H9 (cell line): ENCODE results near the gene MYCBPAP. TPM values are rescaled to one million over a fixed set of nuclear protein-coding genes. Genes with fewer than 3 reads are reported as not detected.

ENCODE experiments used
- DNase-seq: peaks from one replicate; pipeline ENCODE4 v3.0.0-alpha.2; 2017
- H2AFZ ChIP-seq: one replicate; pipeline ENCODE4 v1.6.1; 2013; ENCODE audit warnings: mild to moderate bottlenecking, low read length, control low read depth, moderate library complexity
- H2AK5ac ChIP-seq: 2 replicates; pipeline ENCODE4 v1.6.1; 2013; ENCODE audit warnings: low read length, control low read depth, mixed read lengths; ENCODE audit not compliant: insufficient read length
- H2BK120ac ChIP-seq: one replicate; pipeline ENCODE4 v1.6.1; 2013; ENCODE audit warnings: low read depth, mild to moderate bottlenecking, low read length, control low read depth, inconsistent platforms; ENCODE audit not compliant: poor library complexity, severe bottlenecking
- H2BK12ac ChIP-seq: 2 replicates; pipeline ENCODE4 v1.6.1; 2013; ENCODE audit warnings: low read length, control low read depth, mixed read lengths, low read depth; ENCODE audit not compliant: insufficient read length
- H2BK15ac ChIP-seq: 2 replicates; pipeline ENCODE4 v1.6.1; 2013; ENCODE audit warnings: low read depth, low read length, control low read depth
- H2BK20ac ChIP-seq: one replicate; pipeline ENCODE4 v1.6.1; 2013; ENCODE audit warnings: low read depth, mild to moderate bottlenecking, low read length, control low read depth, inconsistent platforms; ENCODE audit not compliant: poor library complexity, severe bottlenecking
- H2BK5ac ChIP-seq: 2 replicates; pipeline ENCODE4 v1.6.1; 2013; ENCODE audit warnings: low read length, control low read depth, mixed read lengths; ENCODE audit not compliant: insufficient read length
- H3K14ac ChIP-seq: 2 replicates; pipeline ENCODE4 v1.6.1; 2013; ENCODE audit warnings: low read length, control low read depth; ENCODE audit not compliant: insufficient read depth
- H3K18ac ChIP-seq: 2 replicates; pipeline ENCODE4 v1.6.1; 2013; ENCODE audit warnings: low read depth, mild to moderate bottlenecking, mixed read lengths, low read length, control low read depth; ENCODE audit not compliant: insufficient read length
- H3K23ac ChIP-seq: 2 replicates; pipeline ENCODE4 v1.6.1; 2013; ENCODE audit warnings: low read length, control low read depth, mixed read lengths, low read depth; ENCODE audit not compliant: insufficient read length
- H3K23me2 ChIP-seq: 2 replicates; pipeline ENCODE4 v1.6.1; 2013; ENCODE audit warnings: low read depth, mild to moderate bottlenecking, mixed read lengths, low read length, control low read depth; ENCODE audit not compliant: insufficient read length, poor library complexity, severe bottlenecking
- H3K27ac ChIP-seq: 2 replicates; pipeline ENCODE4 v1.5.1; 2013; ENCODE audit warnings: low read length, control low read depth, mixed read lengths, low read depth; ENCODE audit not compliant: insufficient read length
- H3K27me3 ChIP-seq: 2 replicates; pipeline ENCODE4 v1.6.1; 2013; ENCODE audit warnings: low read length, control low read depth, inconsistent platforms; ENCODE audit not compliant: insufficient read depth
- H3K4ac ChIP-seq: 2 replicates; pipeline ENCODE4 v1.6.1; 2013; ENCODE audit warnings: low read depth, mild to moderate bottlenecking, control low read depth, inconsistent platforms, low read length, moderate library complexity
- H3K4me1 ChIP-seq: 2 replicates; pipeline ENCODE4 v1.6.1; 2013; ENCODE audit warnings: low read length, control low read depth, inconsistent platforms; ENCODE audit not compliant: insufficient read depth
- H3K4me2 ChIP-seq: 2 replicates; pipeline ENCODE4 v1.6.1; 2013; ENCODE audit warnings: low read length, control low read depth, mixed read lengths; ENCODE audit not compliant: insufficient read length, insufficient read depth
- H3K56ac ChIP-seq: 2 replicates; pipeline ENCODE4 v1.6.1; 2013; ENCODE audit warnings: low read depth, mild to moderate bottlenecking, mixed read lengths, low read length, control low read depth; ENCODE audit not compliant: insufficient read length
- H3K79me1 ChIP-seq: 2 replicates; pipeline ENCODE4 v1.6.1; 2013; ENCODE audit warnings: low read depth, mild to moderate bottlenecking, moderate library complexity, low read length, control low read depth, inconsistent platforms; ENCODE audit not compliant: insufficient read depth, poor library complexity, severe bottlenecking
- H3K79me2 ChIP-seq: 2 replicates; pipeline ENCODE4 v1.6.1; 2013; ENCODE audit warnings: low read length, control low read depth, inconsistent platforms; ENCODE audit not compliant: insufficient read depth
- H3K9ac ChIP-seq: 2 replicates; pipeline ENCODE4 v1.6.1; 2013; ENCODE audit warnings: low read length, control low read depth, mixed read lengths; ENCODE audit not compliant: insufficient read length; ENCODE audit errors: extremely low read depth
- H3K9me3 ChIP-seq: one replicate; pipeline ENCODE4 v1.6.1; 2013; ENCODE audit warnings: low read depth, low read length, inconsistent platforms; ENCODE audit not compliant: control insufficient read depth
- H3T11ph ChIP-seq: one replicate; pipeline ENCODE4 v1.6.1; 2013; ENCODE audit warnings: mild to moderate bottlenecking, low read length, control low read depth, inconsistent platforms
- H4K20me1 ChIP-seq: one replicate; pipeline ENCODE4 v1.6.1; 2013; ENCODE audit not compliant: control insufficient read depth, insufficient read length, insufficient read depth
- H4K5ac ChIP-seq: 2 replicates; pipeline ENCODE4 v1.6.1; 2013; ENCODE audit warnings: low read depth, mild to moderate bottlenecking, mixed read lengths, low read length, control low read depth; ENCODE audit not compliant: insufficient read length
- H4K8ac ChIP-seq: replicated peaks from 2 replicates; pipeline ENCODE4 v1.6.1; 2013; ENCODE audit warnings: low read length, control low read depth, mixed read lengths, low read depth; ENCODE audit not compliant: insufficient read length
- H4K91ac ChIP-seq: 2 replicates; pipeline ENCODE4 v1.6.1; 2013; ENCODE audit warnings: low read depth, mild to moderate bottlenecking, moderate library complexity, mixed read lengths, low read length, control low read depth; ENCODE audit not compliant: insufficient read length
- H3K27ac Mint-ChIP-seq, 3 experiments: 2 replicates in 2 of 3; 3 replicates in 1 of 3; pipeline ENCODE4 v1.8.0; 2020 to 2021; ENCODE audit warnings: mixed read lengths in 3 of 3, mild to moderate bottlenecking in 1 of 3, moderate library complexity in 1 of 3
- H3K27me3 Mint-ChIP-seq: 2 replicates; pipeline ENCODE4 v1.8.0; 2021; ENCODE audit warnings: low read depth, mild to moderate bottlenecking, moderate library complexity, mixed read lengths
- H3K36me3 Mint-ChIP-seq, 3 experiments: 2 replicates in 2 of 3; 3 replicates in 1 of 3; pipeline ENCODE4 v1.8.0; 2020 to 2021; ENCODE audit warnings: low read depth in 3 of 3, mixed read lengths in 3 of 3; ENCODE audit not compliant: insufficient read depth in 1 of 3
- H3K4me1 Mint-ChIP-seq, 2 experiments: 2 replicates each; pipeline ENCODE4 v1.8.0; 2020; ENCODE audit warnings: mixed read lengths in 2 of 2
- H3K4me3 Mint-ChIP-seq, 2 experiments: 2 replicates in 1 of 2; 3 replicates in 1 of 2; pipeline ENCODE4 v1.8.0; 2020 to 2021; ENCODE audit warnings: mild to moderate bottlenecking in 2 of 2, mixed read lengths in 2 of 2, moderate library complexity in 1 of 2
- H3K9me3 Mint-ChIP-seq, 2 experiments: 2 replicates in 1 of 2; 3 replicates in 1 of 2; pipeline ENCODE4 v1.8.0; 2020; ENCODE audit warnings: mild to moderate bottlenecking in 2 of 2, mixed read lengths in 2 of 2, moderate library complexity in 1 of 2
- CTCF ChIP-seq: fragments of 200-600 bp; sonication (generic); conservative IDR thresholded peaks from 3 replicates; pipeline ENCODE4 v1.8.0; 2021; ENCODE audit warnings: antibody characterized with exemption, mild to moderate bottlenecking
- WGBS: extraction: QIAGEN DNeasy Blood & Tissue Kit; methylation state at CpG from one replicate; pipeline ENCODE4 v1.1.7; 2013; ENCODE audit warnings: missing lambda C conversion rate, low lambda C conversion rate, mixed read lengths; ENCODE audit not compliant: insufficient read length; ENCODE audit errors: extremely low coverage; 5-methylcytosine and 5-hydroxymethylcytosine counted together
- total RNA-seq: library from RNA; stranded (reverse); gene quantifications from 2 replicates; pipeline ENCODE4 v1.2.1, GENCODE V29; 2021

MYCBPAP gene
- total RNA-seq, 1 experiment from 2014 or later, result 1.7 TPM

DNA sequence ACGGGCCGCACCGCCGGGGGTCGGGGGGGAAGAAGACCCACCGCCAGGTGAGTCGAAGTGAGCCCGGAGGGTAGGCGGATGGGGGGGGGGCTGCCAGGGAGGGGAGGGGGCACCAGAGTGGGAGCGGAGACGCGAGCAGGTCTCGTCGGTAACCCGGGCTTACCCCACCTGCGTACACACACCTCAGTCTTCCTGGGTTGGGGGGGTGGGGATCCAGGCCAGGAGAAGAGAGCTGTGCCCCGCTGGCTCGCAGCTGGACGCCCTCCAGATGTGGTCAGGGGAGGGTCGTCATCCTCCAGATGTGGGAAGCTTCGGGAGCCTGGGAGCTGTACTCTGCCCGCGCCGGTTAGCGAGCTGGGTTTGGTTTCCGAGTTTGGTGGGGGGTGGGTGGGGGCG is 53.5 kb downstream of the MYCBPAP start:
- Histone ChIP-seq H2AFZ (no peak overlapping the region), H4K5ac (no peak overlapping the region), H3K9ac (no peak overlapping the region), H2BK12ac (no peak overlapping the region), H3K23me2 (peaks cover 26% of the 10 kb centered on the region), H3K18ac (no peak overlapping the region), H3K56ac (no peak overlapping the region), H3K14ac (no peak overlapping the region), H3K27me3 (peaks cover 48% of the 10 kb centered on the region), H4K8ac (no peak overlapping the region), H3K4ac (no peak overlapping the region), H3K23ac (no peak overlapping the region), H2BK5ac (no peak overlapping the region), H3K9me3 (no peaks in the 10 kb centered on the region), H2BK15ac (no peak overlapping the region), H3T11ph (no peak overlapping the region), H3K4me1 (peaks cover 2% of the 10 kb centered on the region; the same call in 1 of the 2 replicates), H3K27ac (no peak overlapping the region), H4K20me1 (no peaks in the 10 kb centered on the region), H2BK120ac (no peak overlapping the region), H3K79me1 (no peaks in the 10 kb centered on the region), H2AK5ac (no peak overlapping the region), H3K4me2 (peak overlapping the region; percentile 74), H4K91ac (no peak overlapping the region), H2BK20ac (no peak overlapping the region), H3K79me2 (no peaks in the 10 kb centered on the region)
- Mint-ChIP-seq H3K36me3 (no peaks in the 10 kb centered on the region; a peak in 1 of 7 replicates), H3K27ac (no peak overlapping the region), H3K4me1 (peaks cover 27 to 57% of the 10 kb centered on the region in 2 experiments), H3K4me3 (peak overlapping the region in 1 of 2 experiments; percentile 82; a peak in 4 of 5 replicates), H3K27me3 (peaks cover 86% of the 10 kb centered on the region), H3K9me3 (no peaks in the 10 kb centered on the region)
- WGBS, result no CpG with 5 or more reads among the region's 27 CpGs
- TF ChIP-seq CTCF, result no peak
- peak; percentile 41 for DNase-seq
